Activated CD4-positive, alpha-beta T cell treated with anti-CD3 and anti-CD28 coated beads, Interleukin-2, amount 50 U/mL, for 1 hour (primary cell): ENCODE measurements around the gene ECE1.

Experiments used
- DNase-seq: peaks from one replicate; pipeline ENCODE4 v3.0.0-alpha.2; 2020

The ECE1 gene

GRCh38 chr1:21289700-21290545, at the start of gene ECE1:
TSS of gene ECE1 (minus strand) at chr1:21290463. CDS start at chr1:21290414, 49 bp downstream.
- peak; percentile 52 for DNase-seq

- DNase-seq = no peak
Measured at GRCh38 chr1:21339356-21340229, 49.3 kb upstream of the ECE1 start.

GRCh38 chr1:21338573-21339355, 48.5 kb upstream of the ECE1 start:
- no peak for DNase-seq

- no peak for DNase-seq
Measured at GRCh38 chr1:21337928-21338572, 47.8 kb upstream of the ECE1 start.

GRCh38 chr1:21337454-21337927, 47.2 kb upstream of the ECE1 start:
- no peak for DNase-seq

GRCh38 chr1:21337010-21337437, 46.8 kb upstream of the ECE1 start:
- no peak for DNase-seq

GRCh38 chr1:21335750-21336224, 45.5 kb upstream of the ECE1 start:
- no peak for DNase-seq

GRCh38 chr1:21335088-21335691, 44.9 kb upstream of the ECE1 start:
- no peak for DNase-seq

- DNase-seq = peak; percentile 70
Measured at GRCh38 chr1:21334214-21335087, 44.2 kb upstream of the ECE1 start.

- DNase-seq = no peak
Measured at GRCh38 chr1:21333824-21334213, 43.6 kb upstream of the ECE1 start.

- no peak for DNase-seq
Measured at GRCh38 chr1:21332554-21333311, 42.5 kb upstream of the ECE1 start.

GRCh38 chr1:21331752-21332478, 41.7 kb upstream of the ECE1 start:
- no peak for DNase-seq

- DNase-seq = no peak
Measured at GRCh38 chr1:21330544-21330943, 40.3 kb upstream of the ECE1 start.

GRCh38 chr1:21329209-21329844, 39.1 kb upstream of the ECE1 start:
- peak; percentile 23 for DNase-seq

GRCh38 chr1:21327566-21328323, 37.5 kb upstream of the ECE1 start:
- no peak for DNase-seq

- no peak for DNase-seq
Measured at GRCh38 chr1:21326861-21327344, 36.6 kb upstream of the ECE1 start.

GRCh38 chr1:21325731-21326387, 35.6 kb upstream of the ECE1 start:
- no peak for DNase-seq
